ENCODE results near the gene DNAH8.
A peak's percentile ranks its signal among the peaks of the same experiment; 100 is the strongest.

The DNAH8 gene

GRCh38 chr6:38702558-38703397 is 12.3 kb upstream of the DNAH8 start, which contains the start of gene GLO1:
TSS of gene GLO1 (minus strand) at chr6:38703145. CDS start at chr6:38703054, 91 bp downstream.
- TF ChIP-seq CTCF (IDR thresholded peaks at IDR 0.05; ENCODE audit: extremely low read depth, missing control alignments): no peak
- peak; percentile 97 for DNase-seq (ENCODE audit: low spot score)

GRCh38 chr6:38703949-38704590 is 11.0 kb upstream of the DNAH8 start:
- no peak for TF ChIP-seq CTCF (IDR thresholded peaks at IDR 0.05; ENCODE audit: extremely low read depth, missing control alignments)
- DNase-seq (ENCODE audit: low spot score): no peak

- DNase-seq (ENCODE audit: low spot score): no peak
- no peak for TF ChIP-seq CTCF (IDR thresholded peaks at IDR 0.05; ENCODE audit: extremely low read depth, missing control alignments)
Measured at GRCh38 chr6:38705924-38706323, 9.2 kb upstream of the DNAH8 start.

GRCh38 chr6:38708496-38708895 is 6.6 kb upstream of the DNAH8 start:
- no peak for DNase-seq (ENCODE audit: low spot score)
- no peak for TF ChIP-seq CTCF (IDR thresholded peaks at IDR 0.05; ENCODE audit: extremely low read depth, missing control alignments)

- peak; percentile 38 for DNase-seq (ENCODE audit: low spot score)
- TF ChIP-seq CTCF (IDR thresholded peaks at IDR 0.05; ENCODE audit: extremely low read depth, missing control alignments): no peak
Measured at GRCh38 chr6:38713812-38714211, 1.3 kb upstream of the DNAH8 start.

- TF ChIP-seq CTCF (IDR thresholded peaks at IDR 0.05; ENCODE audit: extremely low read depth, missing control alignments): no peak
- DNase-seq (ENCODE audit: low spot score): peak; percentile 40
Measured at GRCh38 chr6:38714239-38715015, 684 bp upstream of the DNAH8 start.
